Urinary bladder (tissue), 4 donors: Measurements from ENCODE around the gene ADAMTS7. TPM values are rescaled to one million over a fixed set of nuclear protein-coding genes. Genes with fewer than 3 reads are reported as not detected.
"Not testable (repeated sequence)": the region's sequence is repeated elsewhere in the genome, so short reads cannot be mapped to it uniquely, and the experiment has no call there.

Source experiments
- DNase-seq: peaks from one replicate; pipeline ENCODE4 v3.0.0-alpha.2; 2015; ENCODE audit errors: extremely low spot score
- H3K27ac ChIP-seq: one replicate; pipeline ENCODE4 v1.5.1; 2013; ENCODE audit warnings: low read depth, mild to moderate bottlenecking, moderate library complexity
- H3K36me3 ChIP-seq: one replicate; pipeline ENCODE4 v1.6.1; 2013; ENCODE audit warnings: mild to moderate bottlenecking, moderate library complexity; ENCODE audit not compliant: insufficient read depth
- H3K4me1 ChIP-seq: one replicate; pipeline ENCODE4 v1.6.1; 2013; ENCODE audit warnings: mild to moderate bottlenecking, moderate library complexity; ENCODE audit not compliant: insufficient read depth
- H3K4me3 ChIP-seq: one replicate; pipeline ENCODE4 v1.5.1; 2013; ENCODE audit warnings: low read depth, low read length
- WGBS: extraction: QIAGEN DNeasy Blood & Tissue Kit; methylation state at CpG from one replicate; pipeline ENCODE4 v1.1.7; 2013; 5-methylcytosine and 5-hydroxymethylcytosine counted together
- polyA plus RNA-seq: library from polyadenylated mRNA; stranded (reverse); fragments of 200-250 nt; gene quantifications from one replicate; pipeline ENCODE4 v1.2.3, GENCODE V29; 2013
- total RNA-seq: library from RNA; depleted of rRNA; stranded (reverse); fragments of >200 nt; gene quantifications from one replicate; pipeline ENCODE4 v1.2.3, GENCODE V29; 2014
- donor health status: healthy with polysubstance abuse.
- donor health status: healthy.

The ADAMTS7 gene
- total and polyA plus RNA-seq, 2 donors, result 3.3 to 9.6 TPM

GRCh38 chr15:78781381-78781780 lies 29.9 kb downstream of the ADAMTS7 start:
- H3K4me1 ChIP-seq, DNase-seq, H3K36me3 ChIP-seq, H3K27ac ChIP-seq, H3K4me3 ChIP-seq: not testable (repeated sequence)
- WGBS, result 77% methylated on average over 4 of the region's 4 CpGs

GRCh38 chr15:78779975-78780374 lies 31.3 kb downstream of the ADAMTS7 start:
- not testable (repeated sequence) for H3K27ac ChIP-seq, H3K4me1 ChIP-seq, H3K4me3 ChIP-seq, H3K36me3 ChIP-seq, DNase-seq
- WGBS, result 13% methylated on average over 2 of the region's 9 CpGs

- WGBS, result 78% methylated on average over 11 of the region's 11 CpGs
- H3K4me1 ChIP-seq, H3K27ac ChIP-seq, H3K36me3 ChIP-seq, H3K4me3 ChIP-seq, DNase-seq: not testable (repeated sequence)
Observed at GRCh38 chr15:78779176-78779785, 32.0 kb downstream of the ADAMTS7 start.

- no peak overlapping the region for H3K4me3 ChIP-seq
- no peak overlapping the region for H3K27ac ChIP-seq
- no peaks in the 10 kb centered on the region for H3K36me3 ChIP-seq
- 88% methylated on average over 5 of the region's 5 CpGs for WGBS
- H3K4me1 ChIP-seq, result no peaks in the 10 kb centered on the region
- DNase-seq, result no peak
Observed at GRCh38 chr15:78778422-78778821, 32.8 kb downstream of the ADAMTS7 start.

GRCh38 chr15:78777953-78778345 lies 33.3 kb downstream of the ADAMTS7 start:
- not testable (repeated sequence) for H3K27ac ChIP-seq, H3K4me3 ChIP-seq, DNase-seq, H3K4me1 ChIP-seq, H3K36me3 ChIP-seq
- WGBS, result 86% methylated on average over 12 of the region's 12 CpGs

- not testable (repeated sequence) for DNase-seq, H3K27ac ChIP-seq, H3K36me3 ChIP-seq, H3K4me3 ChIP-seq, H3K4me1 ChIP-seq
- 88% methylated on average over 26 of the region's 26 CpGs for WGBS
Observed at GRCh38 chr15:78777290-78777952, 33.8 kb downstream of the ADAMTS7 start.

- not testable (repeated sequence) for DNase-seq, H3K27ac ChIP-seq, H3K4me1 ChIP-seq, H3K36me3 ChIP-seq, H3K4me3 ChIP-seq
- 91% methylated on average over 25 of the region's 25 CpGs for WGBS
Observed at GRCh38 chr15:78776046-78776925, 35.0 kb downstream of the ADAMTS7 start.

GRCh38 chr15:78775472-78775871 lies 35.8 kb downstream of the ADAMTS7 start:
- H3K36me3 ChIP-seq, result no peaks in the 10 kb centered on the region
- no peaks in the 10 kb centered on the region for H3K4me1 ChIP-seq
- DNase-seq, result no peak
- no peak overlapping the region for H3K27ac ChIP-seq
- WGBS, result 78% methylated on average over 8 of the region's 8 CpGs
- no peak overlapping the region for H3K4me3 ChIP-seq

GRCh38 chr15:78774451-78774990 lies 36.7 kb downstream of the ADAMTS7 start:
- not testable (repeated sequence) for H3K36me3 ChIP-seq, H3K4me3 ChIP-seq, DNase-seq, H3K27ac ChIP-seq, H3K4me1 ChIP-seq
- WGBS, result 94% methylated on average over 15 of the region's 15 CpGs

- not testable (repeated sequence) for H3K4me1 ChIP-seq, H3K36me3 ChIP-seq, DNase-seq, H3K4me3 ChIP-seq, H3K27ac ChIP-seq
- 94% methylated on average over 25 of the region's 25 CpGs for WGBS
Observed at GRCh38 chr15:78773765-78774450, 37.4 kb downstream of the ADAMTS7 start.

- no peaks in the 10 kb centered on the region for H3K36me3 ChIP-seq
- no peak overlapping the region for H3K4me3 ChIP-seq
- H3K4me1 ChIP-seq, result no peaks in the 10 kb centered on the region
- H3K27ac ChIP-seq, result no peak overlapping the region
- DNase-seq, result no peak
- WGBS, result 98% methylated on average over 10 of the region's 11 CpGs
Observed at GRCh38 chr15:78772738-78773137, 38.5 kb downstream of the ADAMTS7 start.

GRCh38 chr15:78771436-78772000 lies 39.7 kb downstream of the ADAMTS7 start:
- not testable (repeated sequence) for DNase-seq

GRCh38 chr15:78771020-78771419 lies 40.2 kb downstream of the ADAMTS7 start:
- WGBS, result 93% methylated on average over 9 of the region's 9 CpGs
- H3K4me3 ChIP-seq, H3K36me3 ChIP-seq, H3K27ac ChIP-seq, H3K4me1 ChIP-seq, DNase-seq: not testable (repeated sequence)

More at GRCh38 chr15:78771436-78772000, 39.7 kb downstream of the ADAMTS7 start:
- WGBS, result 97% methylated on average over 23 of the region's 23 CpGs
- not testable (repeated sequence) for H3K27ac ChIP-seq, H3K4me1 ChIP-seq, H3K4me3 ChIP-seq, H3K36me3 ChIP-seq
